GM11168 (cell line): ENCODE results near the gene LRRC8C.

ENCODE experiments used
- in situ Hi-C: fragments of 300-500 bp; cut with MboI; formaldehyde crosslinking; loops from one replicate; pipeline ENCODE4 v1.12.0; 2022; ENCODE audit warnings: low sequenced_read_pairs; ENCODE audit not compliant: unreplicated experiment

The LRRC8C gene

DNA sequence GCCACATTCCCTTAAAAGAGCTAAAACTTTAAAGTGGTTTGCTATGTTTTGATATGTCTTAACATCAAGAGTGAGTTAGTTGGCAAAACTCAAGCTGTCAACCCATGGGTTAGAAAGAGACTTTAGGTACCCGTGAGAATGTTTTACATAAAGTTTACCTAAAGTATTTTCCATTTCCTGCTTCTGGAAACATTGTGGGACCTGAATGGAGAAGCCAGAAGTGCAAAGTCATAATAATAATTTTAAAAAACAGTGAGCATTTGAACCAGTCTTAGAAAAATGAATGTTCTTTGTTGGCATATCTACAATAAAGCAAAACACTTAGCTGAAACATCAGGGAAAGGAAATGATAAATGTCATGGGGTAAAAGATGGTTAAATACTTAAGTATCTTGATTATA, 34.8 kb downstream of the LRRC8C start:
- in situ Hi-C loops: no loop called here

GRCh38 chr1:89668961-89669360, 36.0 kb downstream of the LRRC8C start:
- in situ Hi-C loops: no loop called here

DNA sequence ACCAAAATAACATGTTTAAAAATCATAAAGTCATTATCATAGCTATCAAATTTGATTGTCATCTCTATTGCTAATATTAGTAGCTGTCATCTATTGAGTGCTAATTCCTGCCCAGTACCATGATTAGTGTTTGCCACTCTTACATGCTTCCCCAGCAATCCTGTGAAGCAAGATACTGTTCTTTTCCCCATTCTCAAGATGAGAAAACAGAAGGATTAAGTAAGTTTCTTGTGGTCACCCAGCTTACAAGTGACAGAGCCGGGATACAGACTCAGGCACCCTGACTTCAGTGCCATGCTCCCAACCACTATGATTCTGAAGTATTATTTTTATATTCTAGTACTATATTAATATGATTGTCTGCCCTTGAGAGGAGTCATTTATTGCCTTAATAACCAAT, 36.5 kb downstream of the LRRC8C start:
- in situ Hi-C loops: no loop called here

- in situ Hi-C loops: no loop called here
Observed at GRCh38 chr1:89670163-89670562, 37.2 kb downstream of the LRRC8C start.

DNA sequence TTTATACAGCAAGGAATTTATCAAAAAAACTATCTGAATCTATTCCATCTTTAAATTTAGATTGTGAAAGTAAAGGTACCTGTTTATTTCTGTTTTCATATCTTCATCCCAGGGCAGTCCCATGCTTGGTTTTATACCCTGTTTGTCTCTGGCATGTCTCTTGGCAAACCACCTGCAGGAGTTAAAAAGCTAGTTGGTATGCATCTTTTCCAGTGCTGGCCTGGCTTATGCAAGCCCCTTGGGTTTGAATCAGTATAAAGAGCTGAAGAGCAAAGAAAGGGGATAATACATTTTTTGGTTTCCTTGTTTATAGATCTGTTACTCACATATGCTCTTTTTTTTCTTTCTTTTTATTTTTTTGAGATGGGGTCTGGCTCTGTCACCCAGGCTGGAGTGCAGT, 37.8 kb downstream of the LRRC8C start:
- in situ Hi-C loops: no loop called here

DNA sequence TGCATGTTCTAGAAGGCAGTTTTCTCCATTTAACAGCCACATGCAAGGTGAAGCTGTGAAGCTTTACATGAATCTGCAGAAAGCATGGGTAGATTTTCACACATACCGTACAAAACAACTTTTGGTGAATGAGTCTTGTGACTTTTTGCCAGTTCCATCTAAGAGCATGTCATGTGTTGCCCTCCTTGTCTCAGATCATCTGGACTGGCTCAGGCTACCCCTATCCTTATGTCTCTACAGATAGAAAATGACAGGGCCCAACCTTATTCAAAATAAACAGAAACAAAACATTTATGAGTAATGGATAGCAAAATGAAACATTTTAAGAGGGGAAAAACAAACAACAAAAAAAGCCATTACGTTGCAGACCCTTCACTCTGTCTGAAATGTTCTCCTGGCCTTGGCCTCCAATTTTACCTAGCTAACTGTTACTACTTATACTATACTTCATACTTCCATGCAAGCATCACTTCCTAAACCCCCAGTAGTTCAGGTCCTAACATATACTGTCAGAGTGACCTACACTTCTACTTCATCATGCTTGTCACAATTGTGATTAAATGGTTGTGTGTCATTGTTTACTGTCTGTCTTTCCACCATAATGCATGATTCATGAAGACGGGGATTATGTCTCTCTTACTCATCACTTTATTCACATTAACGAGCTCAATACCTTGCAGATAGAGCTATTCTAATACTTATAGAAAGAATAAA, 39.0 kb downstream of the LRRC8C start:
- in situ Hi-C loops: no loop called here

GRCh38 chr1:89672489-89673183, 39.7 kb downstream of the LRRC8C start:
- in situ Hi-C loops: no loop called here

DNA sequence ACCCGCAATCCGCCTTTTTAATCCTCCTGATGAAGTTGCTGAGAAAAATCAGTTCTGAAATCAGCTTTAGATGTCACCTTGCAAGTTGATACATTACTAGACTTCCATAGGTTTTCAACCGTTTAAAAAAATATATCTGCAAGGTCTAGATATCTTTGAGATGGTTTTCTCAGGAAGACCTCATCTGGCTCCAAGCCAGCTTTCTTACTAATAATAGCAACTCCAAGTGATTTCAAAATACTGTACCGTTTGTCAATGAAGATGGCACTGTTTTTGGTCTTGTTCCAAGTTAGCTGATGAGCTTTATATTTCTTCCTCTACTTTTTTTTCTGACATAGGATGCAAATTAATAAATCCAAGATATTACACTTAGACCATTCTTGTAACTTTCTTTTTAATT, 40.3 kb downstream of the LRRC8C start:
- in situ Hi-C loops: no loop called here

DNA sequence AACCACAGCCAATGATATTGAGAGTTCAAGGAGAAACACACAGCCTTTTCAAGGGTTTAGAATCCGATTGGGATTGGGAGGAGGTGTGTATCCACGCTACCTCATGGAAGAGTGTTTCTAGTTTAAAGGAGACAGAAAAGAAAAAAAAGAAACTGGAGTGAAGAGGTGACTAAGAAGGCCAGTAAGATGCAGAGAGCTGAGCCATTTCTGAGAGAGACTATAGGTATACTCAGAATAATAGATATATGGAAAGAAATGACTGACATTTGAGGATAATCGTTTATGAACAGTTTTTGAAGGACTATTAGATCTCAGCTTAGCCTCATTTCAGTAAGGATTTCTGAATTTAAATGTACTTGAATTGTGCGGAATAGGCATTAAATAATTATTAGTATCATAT, 42.8 kb downstream of the LRRC8C start:
- in situ Hi-C loops: no loop called here

DNA sequence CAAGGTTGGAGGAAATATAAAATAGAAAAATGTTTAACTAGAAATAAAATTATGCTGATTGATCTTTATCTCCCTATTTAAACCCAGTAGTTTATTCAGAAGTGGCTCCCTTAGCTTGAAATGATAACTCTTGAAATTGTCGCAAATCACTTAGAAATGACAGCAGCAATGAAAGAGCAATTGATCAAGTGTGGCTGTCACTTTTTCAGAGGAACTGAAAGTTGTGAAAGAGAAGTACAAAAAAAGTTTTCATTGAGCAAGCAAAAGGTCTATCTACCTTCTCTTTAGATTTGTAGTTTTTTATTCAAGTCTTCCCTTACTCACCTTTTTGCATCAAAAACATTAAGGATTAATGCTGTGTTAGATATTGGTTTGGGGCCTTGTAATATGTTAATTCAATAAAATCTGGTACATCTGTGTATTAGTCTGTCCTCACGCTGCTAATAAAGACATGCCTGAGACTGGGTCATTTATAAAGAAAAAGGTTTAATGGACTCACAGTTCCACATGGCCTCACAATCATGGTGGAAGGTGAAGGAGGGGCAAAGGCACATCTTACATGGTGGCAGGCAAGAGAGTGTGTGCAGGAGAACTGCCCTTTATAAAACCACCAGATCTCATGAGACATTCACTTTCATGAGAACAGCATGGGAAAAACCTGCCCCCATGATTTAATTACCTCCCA, 48.3 kb downstream of the LRRC8C start:
- in situ Hi-C loops: no loop called here

- in situ Hi-C loops: no loop called here
Observed at GRCh38 chr1:89682611-89683010, 49.7 kb downstream of the LRRC8C start.

DNA sequence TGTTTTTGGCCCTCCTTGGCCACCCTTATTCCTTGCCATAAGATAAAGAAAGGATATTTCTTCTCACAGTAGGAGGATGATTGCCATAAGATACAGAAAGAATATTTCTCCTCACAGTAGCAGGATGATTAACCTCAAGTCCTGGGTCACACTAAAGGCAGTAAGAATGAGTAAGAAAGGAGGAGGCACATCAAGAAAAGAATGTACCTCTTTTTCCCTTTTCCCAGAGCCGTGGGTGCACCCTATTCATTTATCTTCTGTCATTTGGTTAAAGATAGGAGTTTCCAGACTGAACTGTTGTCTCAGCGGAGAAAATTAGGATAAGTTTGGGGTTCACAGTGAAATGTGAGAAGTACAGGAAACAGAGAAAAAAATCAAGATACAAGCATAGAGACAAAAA, 52.5 kb downstream of the LRRC8C start:
- in situ Hi-C loops: no loop called here

GRCh38 chr1:89686520-89686919, 53.6 kb downstream of the LRRC8C start:
- in situ Hi-C loops: no loop called here

- in situ Hi-C loops: no loop called here
Observed at GRCh38 chr1:89687254-89687653, 54.3 kb downstream of the LRRC8C start.

DNA sequence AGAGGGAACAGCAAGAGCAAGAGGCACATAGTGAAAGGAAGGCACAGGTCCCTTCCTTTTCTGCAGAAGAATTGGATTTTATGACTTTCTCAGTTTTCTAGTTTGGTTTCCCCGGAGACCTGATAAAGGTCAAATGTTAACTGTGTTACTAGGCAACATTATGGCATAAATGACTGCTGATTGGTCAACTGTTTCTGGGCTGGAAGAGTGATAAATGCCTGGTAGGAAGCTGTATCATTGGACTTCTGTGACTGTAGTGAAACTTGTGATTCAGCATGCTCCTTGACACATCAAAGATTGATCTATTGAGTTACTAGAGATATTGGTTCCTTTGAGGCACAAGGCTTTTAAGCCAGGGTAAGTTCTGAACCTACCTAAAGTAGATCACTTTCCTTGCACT, 55.7 kb downstream of the LRRC8C start:
- in situ Hi-C loops: no loop called here

DNA sequence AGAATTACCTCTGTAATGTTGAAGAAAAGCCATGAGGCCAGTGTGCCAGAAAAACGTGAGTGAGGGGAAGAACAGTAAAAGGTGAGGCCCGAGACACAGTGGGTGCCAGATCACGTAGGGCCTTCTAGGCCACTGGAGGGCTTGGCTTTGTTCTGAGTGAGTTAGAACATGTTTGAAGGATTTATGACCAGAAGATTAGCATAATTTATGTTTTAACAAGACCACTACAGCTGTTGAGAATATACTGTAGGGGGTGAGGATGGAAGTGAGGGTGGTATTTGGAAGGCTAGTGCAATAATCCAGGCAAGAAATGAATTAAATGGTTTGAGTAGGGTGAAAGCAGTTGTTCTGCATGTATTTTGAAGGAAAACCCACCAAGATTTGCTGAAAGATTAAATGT, 56.3 kb downstream of the LRRC8C start:
- in situ Hi-C loops: no loop called here

DNA sequence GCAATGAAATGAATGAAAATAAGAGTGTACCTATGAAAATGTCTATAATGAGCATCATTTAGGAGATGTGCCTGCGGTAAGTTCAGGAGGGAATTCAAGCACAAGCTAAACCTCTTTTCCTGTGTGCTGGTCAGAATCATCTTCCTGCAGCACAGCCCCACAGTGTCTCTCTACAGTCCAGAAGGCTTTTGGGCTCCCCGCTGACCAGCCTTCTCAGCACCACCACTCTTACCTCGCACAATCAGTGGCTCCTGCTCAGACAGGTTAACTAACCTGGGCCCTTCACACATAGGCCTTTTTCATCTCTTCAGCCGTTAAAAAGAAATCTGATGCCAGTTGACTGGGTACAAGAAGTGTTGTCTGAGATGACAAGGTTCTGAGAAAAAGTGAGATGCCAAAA, 57.7 kb downstream of the LRRC8C start:
- in situ Hi-C loops: no loop called here

DNA sequence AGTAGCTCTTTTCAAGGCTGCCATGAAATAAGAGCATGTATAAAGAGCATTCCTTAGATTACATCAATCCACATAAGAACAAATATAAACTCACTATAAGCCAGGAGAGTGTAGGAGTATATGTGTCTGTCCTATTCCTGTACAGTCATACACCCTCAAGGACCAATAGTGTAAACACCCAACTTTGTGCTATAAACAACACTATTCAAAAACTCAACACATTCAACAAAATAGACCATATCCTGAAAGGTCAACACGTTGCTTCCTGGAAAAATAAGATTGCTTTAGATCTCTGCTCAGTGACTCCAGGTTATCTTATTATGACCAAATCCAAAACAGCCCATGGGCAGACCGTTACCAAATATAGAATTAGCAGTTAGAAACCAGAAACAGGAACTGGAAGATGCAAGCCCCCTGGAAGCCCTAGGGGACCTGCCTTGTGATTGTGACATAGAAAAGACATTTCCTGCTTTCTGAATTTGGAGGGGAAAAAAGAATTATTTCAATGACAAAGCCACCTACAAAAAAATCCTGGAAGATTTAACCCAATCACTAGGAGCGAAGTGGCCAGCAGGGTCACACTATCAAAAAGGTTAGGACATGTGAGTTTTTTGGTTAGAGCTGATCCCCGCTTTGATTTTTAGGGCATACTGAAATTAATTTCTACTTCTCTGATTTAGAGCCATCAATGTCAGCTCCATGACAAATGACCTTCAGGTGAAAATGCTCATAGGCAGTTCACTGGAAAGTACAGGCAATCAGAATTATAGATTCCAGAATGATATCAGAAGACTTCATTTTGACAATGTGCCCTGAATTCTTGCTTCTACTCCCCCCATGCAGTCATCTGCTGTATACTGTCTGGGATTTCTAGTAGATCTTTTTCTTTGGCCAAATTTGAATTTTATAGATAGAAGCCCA, 59.9 kb downstream of the LRRC8C start:
- in situ Hi-C loops: no loop called here

DNA sequence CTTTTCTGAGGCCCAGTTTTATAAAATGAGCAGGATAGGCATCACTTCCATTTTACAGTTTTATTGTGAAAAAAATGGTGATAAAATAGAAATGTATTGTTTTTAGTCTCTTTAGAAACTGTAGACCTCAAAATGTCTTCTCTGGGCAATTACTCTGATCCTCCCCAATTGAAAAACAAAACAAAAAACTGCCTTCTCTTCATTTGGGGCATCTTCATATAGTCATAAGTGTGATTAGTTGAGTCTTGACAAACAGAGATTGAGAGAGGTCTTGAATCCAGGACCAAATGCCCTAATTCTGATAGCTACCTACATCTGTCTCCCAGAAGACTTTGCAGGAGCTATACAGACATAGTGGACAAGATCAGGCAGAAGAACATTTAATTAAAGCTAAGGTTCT, 62.9 kb downstream of the LRRC8C start:
- in situ Hi-C loops: no loop called here

GRCh38 chr1:89697383-89697782, 64.5 kb downstream of the LRRC8C start:
- in situ Hi-C loops: no loop called here
